CD4-positive, alpha-beta T cell treated with Interleukin-4 for 1 hour (primary cell): Measurements from ENCODE around the gene PLEKHA7.
"Not testable (repeated sequence)": the region's sequence is repeated elsewhere in the genome, so short reads cannot be mapped to it uniquely, and the experiment has no call there.

Experiments used
- DNase-seq, 2 donors: peaks; one replicate each; pipeline ENCODE4 v3.0.0-alpha.2; 2020 to 2022

Gene PLEKHA7

GRCh38 chr11:16905375-16905774 lies 108.8 kb downstream of the PLEKHA7 start:
- no peak for DNase-seq

GRCh38 chr11:16904761-16905160 lies 109.5 kb downstream of the PLEKHA7 start:
- not testable (repeated sequence) for DNase-seq

GRCh38 chr11:16902781-16903378 lies 111.3 kb downstream of the PLEKHA7 start:
- no peak for DNase-seq

GRCh38 chr11:16902182-16902581 lies 112.0 kb downstream of the PLEKHA7 start:
- DNase-seq = no peak

GRCh38 chr11:16900491-16900890 lies 113.7 kb downstream of the PLEKHA7 start:
- no peak for DNase-seq

GRCh38 chr11:16899708-16900303 lies 114.4 kb downstream of the PLEKHA7 start:
- no peak for DNase-seq

DNA sequence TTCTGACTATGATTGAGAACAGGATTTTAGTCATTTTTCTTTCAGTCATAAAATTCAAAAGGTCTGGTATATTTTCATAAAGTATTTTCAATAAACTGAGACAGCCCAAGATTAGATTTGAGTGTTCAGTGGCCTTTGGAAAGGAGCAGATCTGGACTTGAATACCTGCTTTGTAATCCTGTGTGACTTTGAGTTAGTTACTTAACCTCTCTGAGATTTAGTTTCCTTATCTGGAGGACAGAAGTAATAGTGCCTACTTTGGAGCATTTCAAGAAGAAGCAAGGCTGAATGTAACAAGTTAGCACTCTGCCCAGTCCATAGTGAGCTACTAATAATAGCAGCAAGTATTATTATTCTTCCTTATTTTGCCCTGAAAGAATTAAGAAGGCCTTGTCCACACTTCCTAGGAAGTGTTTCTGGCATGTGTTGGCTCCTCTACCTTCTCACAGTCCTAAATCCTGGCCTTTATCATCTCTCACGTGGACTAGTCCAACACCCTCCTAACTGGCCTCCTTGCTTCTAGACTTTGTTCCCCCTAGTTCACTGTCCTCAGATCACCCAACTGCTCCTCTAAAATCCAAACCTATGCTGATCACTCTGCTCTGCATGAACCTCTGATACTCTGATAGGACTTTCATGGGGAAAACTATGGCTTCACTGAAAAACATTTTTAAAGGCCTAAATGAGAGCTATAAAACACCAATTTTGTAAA lies 115.8 kb downstream of the PLEKHA7 start:
- no peak for DNase-seq

DNA sequence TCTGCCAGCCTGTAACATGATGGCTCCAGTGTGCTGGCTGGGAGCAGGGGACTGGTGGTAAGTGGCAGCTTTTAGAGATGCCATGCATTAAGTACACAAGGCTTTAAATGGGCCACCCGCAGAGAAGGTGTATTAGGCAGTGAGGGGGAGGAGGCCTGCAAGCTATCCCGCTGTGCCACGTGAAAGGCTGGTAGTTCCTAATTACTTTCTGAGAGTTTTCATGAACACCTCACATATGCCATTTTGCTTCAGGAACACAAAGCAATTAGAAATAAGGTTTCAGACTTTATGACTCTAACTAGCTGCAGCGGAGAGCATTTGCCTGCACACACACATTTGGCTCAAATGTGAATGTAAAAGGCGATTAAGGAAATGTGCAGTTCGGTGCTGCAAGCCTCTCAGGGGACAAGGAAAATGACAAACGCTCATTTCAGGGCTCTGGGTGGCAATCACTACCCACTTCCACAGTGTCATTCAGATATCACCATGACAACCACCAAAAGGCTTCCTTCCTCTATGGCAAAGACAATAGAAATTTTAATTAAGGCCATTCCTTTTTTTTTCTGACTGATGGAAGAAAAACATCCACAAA lies 116.6 kb downstream of the PLEKHA7 start:
- no peak for DNase-seq

DNA sequence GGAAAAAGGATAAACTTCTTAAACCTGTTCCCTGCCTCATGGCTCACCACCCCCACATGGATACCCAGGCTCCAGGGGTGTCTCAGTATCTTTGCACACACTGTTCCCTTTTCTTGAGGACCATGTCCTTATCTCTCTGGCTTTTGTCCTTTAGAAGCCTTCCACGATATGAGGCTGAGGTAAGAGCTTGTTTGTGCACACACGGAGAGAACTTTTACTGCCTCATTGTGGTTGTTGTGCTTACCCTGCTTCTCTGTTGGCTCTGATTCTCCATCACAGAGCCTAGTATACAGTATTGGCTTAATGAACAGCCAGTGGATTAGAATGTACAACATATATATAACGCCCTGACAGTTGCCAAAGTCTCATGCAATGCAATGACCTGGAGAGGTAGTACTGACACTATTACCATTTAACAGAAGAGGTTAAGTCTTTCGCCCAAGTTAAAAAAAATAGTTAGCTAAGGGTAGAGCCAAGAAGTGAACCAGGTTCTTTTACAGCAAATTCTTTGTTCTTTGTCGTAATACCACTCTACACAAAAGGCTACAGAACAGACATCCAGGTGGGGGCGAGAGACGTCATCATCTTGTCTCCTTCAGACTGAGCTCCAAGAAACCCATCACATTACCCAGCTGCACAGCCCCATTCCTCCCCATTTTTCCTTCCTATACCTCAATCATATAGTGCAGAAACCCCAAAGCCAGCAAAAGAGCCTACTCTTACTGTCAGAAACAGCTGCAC lies 117.3 kb downstream of the PLEKHA7 start:
- DNase-seq = no peak

- DNase-seq = no peak
Observed at GRCh38 chr11:16895306-16895705, 118.9 kb downstream of the PLEKHA7 start.

DNA sequence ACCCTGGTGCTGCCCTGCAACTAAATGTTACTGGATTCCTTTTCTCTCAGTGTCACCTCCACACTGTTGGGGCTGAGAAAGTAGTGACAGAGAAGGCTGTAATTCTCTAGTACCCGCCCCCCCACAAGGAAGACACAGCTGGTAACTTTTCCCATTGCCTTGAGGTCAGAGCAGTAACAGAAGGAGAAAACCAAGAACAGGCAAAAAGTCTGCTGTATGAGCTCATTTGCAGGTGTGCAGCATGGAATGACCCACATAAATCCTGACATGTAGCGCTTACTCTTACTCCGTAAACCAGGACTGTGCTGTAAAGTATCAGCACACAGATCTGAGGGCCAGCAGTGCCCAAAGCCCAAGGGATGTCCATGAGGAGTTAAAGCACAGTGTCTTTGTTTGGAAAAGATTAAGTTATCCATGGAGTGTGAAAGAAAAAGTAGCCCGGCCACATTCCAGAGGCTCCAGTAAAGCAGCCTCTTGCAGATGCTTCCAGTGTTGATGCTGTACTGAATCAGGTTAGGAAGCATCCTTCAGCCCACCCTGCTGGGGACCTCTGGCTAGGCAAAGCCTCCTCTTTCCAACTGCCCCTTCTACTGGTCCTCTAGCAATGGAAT lies 120.7 kb downstream of the PLEKHA7 start:
- no peak for DNase-seq

DNA sequence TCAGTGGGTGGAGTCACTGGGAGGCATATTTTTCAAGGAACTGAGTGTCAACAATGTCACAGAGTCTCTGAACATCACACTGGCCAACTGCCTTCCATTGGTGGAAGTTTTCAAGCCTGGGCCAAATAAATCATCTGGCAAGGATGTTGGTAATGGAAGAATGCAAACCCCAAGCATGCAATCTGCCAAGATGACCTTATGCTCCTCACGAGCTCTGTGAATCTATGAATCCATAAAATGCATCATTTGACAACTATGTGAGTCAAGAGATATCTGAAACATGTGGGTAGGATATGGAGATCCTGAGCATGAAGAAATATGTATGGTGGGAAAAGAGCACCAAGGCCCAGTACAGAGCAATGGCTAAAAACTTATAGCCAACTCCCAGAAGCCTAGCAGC lies 122.2 kb downstream of the PLEKHA7 start:
- no peak for DNase-seq

GRCh38 chr11:16891165-16891564 lies 123.0 kb downstream of the PLEKHA7 start:
- no peak for DNase-seq

GRCh38 chr11:16890442-16890841 lies 123.8 kb downstream of the PLEKHA7 start:
- no peak for DNase-seq

DNA sequence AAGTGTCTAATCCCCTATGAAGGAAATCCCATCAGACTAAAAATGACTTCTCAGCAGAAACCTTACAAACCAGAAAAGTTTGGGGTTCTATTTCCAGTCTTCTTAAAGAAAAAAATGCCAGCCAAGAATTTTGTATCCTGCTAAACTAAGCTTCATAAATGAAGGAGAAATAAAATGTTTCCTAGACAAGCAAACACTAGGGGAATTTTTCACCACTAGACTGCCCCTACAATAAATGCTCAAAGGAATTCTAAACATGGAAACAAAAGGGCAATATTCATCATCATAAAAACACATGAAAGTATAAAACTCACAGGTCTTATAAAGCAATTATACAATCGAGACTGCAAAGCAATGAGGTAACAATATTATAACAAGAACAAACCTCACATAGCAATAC lies 124.3 kb downstream of the PLEKHA7 start:
- DNase-seq = no peak

- not testable (repeated sequence) for DNase-seq
Observed at GRCh38 chr11:16889010-16889409, 125.2 kb downstream of the PLEKHA7 start.

GRCh38 chr11:16887887-16888286 lies 126.3 kb downstream of the PLEKHA7 start:
- DNase-seq = not testable (repeated sequence)

GRCh38 chr11:16883174-16883573 lies 131.0 kb downstream of the PLEKHA7 start:
- DNase-seq = no peak

DNA sequence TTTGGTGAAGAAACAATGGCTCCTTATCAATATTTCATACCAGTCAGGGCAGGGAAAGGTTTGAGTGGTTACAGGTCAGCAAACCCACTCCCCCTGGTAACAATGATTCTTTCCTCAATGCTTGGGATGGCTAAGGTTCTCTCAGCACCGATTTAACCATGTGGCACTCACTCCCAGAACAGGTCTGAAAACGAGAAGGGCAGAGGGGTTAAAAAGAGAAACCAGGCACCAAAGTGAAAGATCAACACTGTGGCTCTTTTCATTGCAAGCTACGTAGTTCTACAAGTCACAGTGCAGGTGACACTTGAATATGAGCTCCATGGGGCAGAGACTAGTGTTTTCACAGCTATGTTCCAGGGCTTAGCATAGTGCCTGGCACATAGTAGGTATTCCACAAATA lies 132.4 kb downstream of the PLEKHA7 start:
- DNase-seq = no peak

- DNase-seq = no peak
Observed at GRCh38 chr11:16881074-16881709, 133.0 kb downstream of the PLEKHA7 start.

- no peak for DNase-seq
Observed at GRCh38 chr11:16880184-16880801, 133.9 kb downstream of the PLEKHA7 start.

GRCh38 chr11:16879690-16880089 lies 134.5 kb downstream of the PLEKHA7 start:
- DNase-seq = no peak
